Measurements from ENCODE around the gene PSTPIP1.

Gene PSTPIP1

DNA sequence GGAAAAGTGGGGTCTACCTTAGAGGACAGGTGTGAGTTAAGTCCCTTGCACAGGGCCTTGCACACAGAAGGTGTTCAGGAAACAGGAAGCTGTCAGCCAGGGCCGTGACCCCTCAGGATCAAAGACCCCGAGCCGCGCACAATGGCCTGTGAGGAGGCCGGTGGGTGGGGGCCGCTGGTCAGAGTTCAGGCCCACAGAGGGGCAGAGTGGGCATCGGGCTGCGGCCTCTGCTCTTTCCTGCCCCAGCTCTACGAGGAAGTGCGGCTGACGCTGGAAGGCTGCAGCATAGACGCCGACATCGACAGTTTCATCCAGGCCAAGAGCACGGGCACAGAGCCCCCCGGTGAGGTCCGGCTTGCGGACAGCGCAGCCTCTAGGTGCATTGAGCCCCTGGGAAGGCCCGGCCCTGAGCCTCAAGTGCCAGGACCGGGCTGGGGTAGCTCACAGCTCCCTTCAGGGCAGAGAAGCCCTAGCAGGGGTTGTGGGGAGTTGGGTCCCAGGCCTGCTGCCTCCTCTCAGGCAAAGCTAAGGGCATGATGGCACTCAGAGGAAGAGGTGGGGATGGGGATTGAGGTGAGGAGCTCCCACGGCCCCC is 37.2 kb downstream of the PSTPIP1 start:
- peaks cover 4% of the 10 kb centered on the region for H3K9me3 Mint-ChIP-seq
- H3K27ac Mint-ChIP-seq = no peak overlapping the region
- H3K4me3 Mint-ChIP-seq = no peak overlapping the region
- H3K27me3 Mint-ChIP-seq (ENCODE audit: low read depth) = no peaks in the 10 kb centered on the region
- H3K36me3 Mint-ChIP-seq (ENCODE audit: low read depth) = peaks cover 46% of the 10 kb centered on the region
- peaks cover 2% of the 10 kb centered on the region for H3K4me1 Mint-ChIP-seq (ENCODE audit: low read depth)

DNA sequence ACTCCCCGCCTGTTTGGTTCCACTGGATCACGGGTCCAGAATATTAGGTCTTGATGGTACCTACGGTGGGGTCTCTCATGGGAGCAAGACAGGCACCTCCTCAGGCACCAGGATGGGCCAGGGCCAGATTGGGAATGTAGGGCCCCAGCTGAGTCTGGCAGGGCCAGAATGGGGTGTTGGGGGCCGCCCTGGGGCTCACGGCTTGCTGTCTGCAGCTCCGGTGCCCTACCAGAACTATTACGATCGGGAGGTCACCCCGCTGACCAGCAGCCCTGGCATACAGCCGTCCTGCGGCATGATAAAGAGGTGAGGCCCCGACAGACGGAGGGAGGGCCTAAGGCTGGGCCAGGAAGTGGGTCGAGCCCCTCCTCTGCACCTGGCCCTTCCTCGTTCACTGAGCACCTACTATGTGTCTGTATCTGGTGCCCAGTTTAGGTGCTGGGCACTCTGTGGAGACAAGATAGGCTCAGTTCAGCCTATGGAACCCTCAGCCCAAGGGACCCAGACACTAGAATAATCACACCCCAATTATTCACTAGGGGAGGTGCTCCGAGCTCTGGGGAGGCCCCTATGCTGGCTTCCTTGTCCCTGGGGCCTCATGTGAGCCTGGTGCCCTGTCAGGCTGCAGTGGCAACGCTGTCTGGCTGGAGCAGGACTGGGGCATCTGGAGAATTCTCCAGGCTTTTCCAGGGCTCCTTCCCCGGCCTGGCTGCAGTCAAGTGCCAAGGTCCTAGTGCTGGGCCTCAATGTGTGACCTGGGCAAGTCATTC is 37.9 kb downstream of the PSTPIP1 start:
- Mint-ChIP-seq H3K4me1 (ENCODE audit: low read depth) (peaks cover 3% of the 10 kb centered on the region), H3K27me3 (ENCODE audit: low read depth) (no peaks in the 10 kb centered on the region), H3K27ac (no peak overlapping the region), H3K36me3 (ENCODE audit: low read depth) (peaks cover 52% of the 10 kb centered on the region), H3K9me3 (peaks cover 4% of the 10 kb centered on the region), H3K4me3 (no peak overlapping the region)

DNA sequence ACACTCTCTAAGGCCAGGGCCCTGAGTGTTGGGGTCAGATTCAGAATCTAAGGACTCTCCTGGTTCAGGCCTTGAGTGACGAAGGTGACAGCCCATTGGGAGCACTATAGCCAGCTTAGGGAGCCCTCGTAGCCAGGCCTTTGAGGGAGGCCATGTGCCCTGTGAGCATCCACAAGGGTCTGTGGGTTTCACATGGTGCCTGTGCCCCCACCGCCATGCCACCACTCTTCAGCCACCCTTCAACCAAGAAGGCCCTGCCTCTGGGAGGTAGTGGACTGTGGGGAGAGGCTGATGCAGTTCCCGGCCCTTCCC is 38.4 kb downstream of the PSTPIP1 start:
- H3K36me3 Mint-ChIP-seq (ENCODE audit: low read depth) = peaks cover 55% of the 10 kb centered on the region

DNA sequence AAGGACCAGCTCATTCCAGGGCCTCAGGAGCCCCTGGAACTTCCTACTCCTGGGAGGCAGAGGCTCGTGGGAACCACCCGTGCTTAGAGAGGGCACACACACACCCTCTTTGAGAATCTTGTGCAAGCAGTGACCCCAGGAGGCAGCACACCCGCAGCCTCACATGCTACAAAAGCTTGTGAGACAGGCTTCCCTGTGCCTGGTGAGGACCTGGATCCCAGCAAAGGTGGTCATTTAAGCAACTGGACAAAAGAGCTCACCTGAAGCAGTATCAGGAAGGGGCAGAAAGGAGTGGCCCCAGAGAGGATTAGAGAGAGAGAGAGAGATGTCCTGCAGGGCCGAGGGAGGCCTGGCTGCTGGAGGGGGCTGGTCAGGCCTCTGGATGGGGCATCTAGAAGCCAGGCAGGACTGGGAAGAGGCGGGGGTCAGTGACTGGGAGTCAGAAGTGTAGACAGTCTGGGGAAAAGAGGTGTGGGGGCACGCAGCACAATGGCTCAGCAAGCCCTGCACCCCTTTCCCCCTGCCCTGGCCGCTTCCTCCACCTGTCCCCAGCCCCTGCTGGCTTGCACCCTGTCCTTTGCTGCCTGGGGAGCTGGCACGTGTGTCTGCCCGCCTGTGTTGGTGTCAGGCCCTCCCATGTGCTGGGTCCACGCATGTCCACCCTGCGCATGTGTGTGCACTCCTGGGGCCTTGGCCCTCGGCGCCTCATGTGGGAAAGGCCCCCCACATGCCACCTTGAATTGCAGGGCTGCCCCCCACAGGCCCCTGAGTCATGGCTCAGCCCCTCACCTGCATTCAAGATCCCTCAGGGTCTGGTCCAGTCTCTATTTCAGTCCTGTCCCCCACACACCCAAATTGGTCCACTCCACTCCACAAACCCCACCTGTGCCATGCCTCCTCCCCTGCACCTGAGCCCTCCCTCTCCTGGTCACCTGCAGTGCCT is 39.1 kb downstream of the PSTPIP1 start:
- no peaks in the 10 kb centered on the region for H3K27me3 Mint-ChIP-seq (ENCODE audit: low read depth)
- no peak overlapping the region for H3K4me3 Mint-ChIP-seq
- peak overlapping the region; percentile 26 for H3K27ac Mint-ChIP-seq
- H3K4me1 Mint-ChIP-seq (ENCODE audit: low read depth) = peaks cover 7% of the 10 kb centered on the region
- peaks cover 4% of the 10 kb centered on the region for H3K9me3 Mint-ChIP-seq
- H3K36me3 Mint-ChIP-seq (ENCODE audit: low read depth) = peaks cover 58% of the 10 kb centered on the region

More for the DNA sequence above, 38.4 kb downstream of the PSTPIP1 start:
- H3K4me3 Mint-ChIP-seq = no peak overlapping the region
- peaks cover 4% of the 10 kb centered on the region for H3K4me1 Mint-ChIP-seq (ENCODE audit: low read depth)
- H3K27me3 Mint-ChIP-seq (ENCODE audit: low read depth) = no peaks in the 10 kb centered on the region
- peaks cover 4% of the 10 kb centered on the region for H3K9me3 Mint-ChIP-seq
- no peak overlapping the region for H3K27ac Mint-ChIP-seq

DNA sequence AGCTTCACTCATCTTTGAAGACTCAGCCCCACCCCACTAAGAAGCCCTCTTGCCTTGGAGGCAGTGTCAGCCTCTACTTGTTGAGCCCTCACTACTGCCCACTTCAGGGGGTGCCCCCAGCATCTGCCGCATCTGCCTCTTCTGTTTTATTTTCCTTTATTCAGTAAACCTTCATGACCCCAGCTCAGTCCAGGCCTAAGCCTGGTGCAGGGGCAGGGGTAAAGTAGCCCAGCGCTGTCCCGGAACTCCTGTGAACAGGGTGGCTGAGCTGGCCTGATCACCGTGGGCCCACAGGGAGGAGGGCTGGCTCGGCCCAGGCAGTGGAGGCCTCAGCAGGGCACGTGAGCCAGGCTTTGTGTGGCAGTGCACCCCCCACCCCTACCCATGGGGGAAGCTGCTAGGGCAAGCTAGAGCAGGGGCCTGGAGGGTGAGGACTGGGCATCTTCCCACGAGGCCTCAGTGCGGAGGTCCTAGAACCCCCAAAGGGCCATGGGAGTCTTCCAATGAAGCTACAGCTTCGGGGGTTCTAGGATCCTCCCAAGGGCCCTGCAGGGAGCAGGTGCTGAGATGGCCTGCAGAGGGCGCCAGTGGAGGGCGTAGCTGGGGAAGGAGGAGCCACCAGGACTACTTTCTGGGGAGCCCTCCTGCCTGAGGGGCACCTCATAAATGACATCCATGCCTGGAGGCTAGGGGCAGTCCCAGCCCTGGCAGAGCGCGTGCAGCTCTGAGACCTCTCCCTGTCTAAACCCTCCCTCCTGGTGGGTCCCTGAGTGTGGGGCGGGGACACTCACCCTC is 40.0 kb downstream of the PSTPIP1 start:
- Mint-ChIP-seq H3K36me3 (ENCODE audit: low read depth) (peaks cover 62% of the 10 kb centered on the region), H3K4me3 (no peak overlapping the region), H3K27ac (no peak overlapping the region), H3K27me3 (ENCODE audit: low read depth) (no peaks in the 10 kb centered on the region), H3K4me1 (ENCODE audit: low read depth) (peaks cover 10% of the 10 kb centered on the region), H3K9me3 (peaks cover 4% of the 10 kb centered on the region)

DNA sequence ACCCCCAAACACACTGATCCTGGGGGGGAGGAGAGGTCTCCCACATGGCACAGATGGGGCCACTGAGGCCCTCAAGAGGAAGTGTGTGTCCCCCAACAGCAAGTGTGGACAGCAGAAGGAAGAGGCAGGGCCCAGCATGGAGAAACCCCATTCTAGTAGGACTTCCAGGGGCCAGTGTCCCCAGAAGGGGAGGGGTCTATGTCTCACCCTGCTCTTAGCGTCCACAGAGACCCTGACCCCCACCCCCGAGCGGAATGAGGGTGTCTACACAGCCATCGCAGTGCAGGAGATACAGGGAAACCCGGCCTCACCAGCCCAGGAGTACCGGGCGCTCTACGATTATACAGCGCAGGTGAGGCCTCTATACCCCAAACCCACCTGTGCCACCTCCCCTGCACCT is 40.7 kb downstream of the PSTPIP1 start:
- Mint-ChIP-seq H3K4me1 (ENCODE audit: low read depth) (peaks cover 10% of the 10 kb centered on the region), H3K27ac (no peak overlapping the region), H3K9me3 (peaks cover 5% of the 10 kb centered on the region), H3K27me3 (ENCODE audit: low read depth) (no peaks in the 10 kb centered on the region), H3K36me3 (ENCODE audit: low read depth) (peaks cover 63% of the 10 kb centered on the region), H3K4me3 (no peak overlapping the region)

DNA sequence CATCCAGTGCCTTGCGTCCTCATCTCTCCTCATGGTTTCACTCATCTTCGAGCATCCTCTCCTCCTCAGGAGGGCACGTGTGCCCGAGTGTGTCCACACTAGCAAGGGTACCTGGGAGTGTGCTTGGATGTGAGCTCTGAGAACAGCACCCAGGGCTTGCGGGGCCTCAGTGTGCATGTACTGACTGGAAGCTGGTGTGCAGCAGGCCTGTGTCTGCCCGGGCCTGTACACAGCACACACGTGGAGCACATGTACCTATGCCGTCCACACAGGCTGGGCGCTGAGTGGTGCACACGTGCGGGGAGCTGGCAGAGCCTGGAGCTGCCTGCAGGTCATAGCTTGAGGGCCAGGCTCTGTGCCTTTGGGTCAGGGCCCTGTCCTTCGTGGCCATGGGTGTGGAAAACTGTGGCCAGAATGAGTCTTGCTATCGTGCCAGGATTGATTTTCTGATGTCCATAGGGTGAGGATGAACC is 41.1 kb downstream of the PSTPIP1 start:
- H3K9me3 Mint-ChIP-seq = peaks cover 9% of the 10 kb centered on the region
- no peaks in the 10 kb centered on the region for H3K27me3 Mint-ChIP-seq (ENCODE audit: low read depth)

DNA sequence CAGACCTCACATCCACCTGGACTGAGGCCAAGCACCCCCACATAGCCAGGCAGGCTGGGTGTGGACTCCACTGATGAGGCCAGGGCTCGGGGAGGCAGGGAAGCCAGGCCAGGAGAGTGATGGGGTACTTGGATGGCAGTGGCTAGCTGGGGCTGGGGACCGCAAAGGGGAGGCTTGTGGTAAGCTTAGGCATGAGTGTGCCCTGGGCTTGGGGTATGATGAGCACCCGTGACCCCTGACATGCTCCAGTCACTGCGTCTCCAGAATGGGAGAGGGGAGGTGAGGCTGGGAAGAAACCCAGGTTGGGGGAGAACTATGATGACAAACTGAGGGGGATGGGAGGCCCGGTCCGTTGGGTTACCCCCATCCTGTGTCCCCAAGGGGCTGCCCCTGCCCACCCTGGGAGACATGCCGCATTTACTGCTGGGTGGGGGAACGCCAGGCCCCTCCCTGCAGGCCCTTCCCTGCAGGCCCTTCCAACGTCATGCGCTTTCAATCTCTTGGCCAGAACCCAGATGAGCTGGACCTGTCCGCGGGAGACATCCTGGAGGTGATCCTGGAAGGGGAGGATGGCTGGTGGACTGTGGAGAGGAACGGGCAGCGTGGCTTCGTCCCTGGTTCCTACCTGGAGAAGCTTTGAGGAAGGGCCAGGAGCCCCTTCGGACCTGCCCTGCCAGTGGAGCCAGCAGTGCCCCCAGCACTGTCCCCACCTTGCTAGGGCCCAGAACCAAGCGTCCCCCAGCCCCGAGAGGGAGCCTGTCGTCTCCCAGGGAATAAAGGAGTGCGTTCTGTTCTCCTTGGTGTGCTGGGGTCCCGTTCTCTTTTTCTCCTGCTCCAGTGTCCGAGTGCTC is 41.8 kb downstream of the PSTPIP1 start:
- H3K27ac Mint-ChIP-seq = peak overlapping the region; percentile 83
- H3K4me1 Mint-ChIP-seq (ENCODE audit: low read depth) = peaks cover 15% of the 10 kb centered on the region
- H3K27me3 Mint-ChIP-seq (ENCODE audit: low read depth) = no peaks in the 10 kb centered on the region
- peaks cover 65% of the 10 kb centered on the region for H3K36me3 Mint-ChIP-seq (ENCODE audit: low read depth)
- H3K4me3 Mint-ChIP-seq = no peak overlapping the region
- H3K9me3 Mint-ChIP-seq = peaks cover 9% of the 10 kb centered on the region

More for the DNA sequence above, 41.1 kb downstream of the PSTPIP1 start:
- Mint-ChIP-seq H3K4me1 (ENCODE audit: low read depth) (peaks cover 13% of the 10 kb centered on the region), H3K27ac (peak overlapping the region; percentile 62), H3K4me3 (no peak overlapping the region), H3K36me3 (ENCODE audit: low read depth) (peaks cover 67% of the 10 kb centered on the region)

DNA sequence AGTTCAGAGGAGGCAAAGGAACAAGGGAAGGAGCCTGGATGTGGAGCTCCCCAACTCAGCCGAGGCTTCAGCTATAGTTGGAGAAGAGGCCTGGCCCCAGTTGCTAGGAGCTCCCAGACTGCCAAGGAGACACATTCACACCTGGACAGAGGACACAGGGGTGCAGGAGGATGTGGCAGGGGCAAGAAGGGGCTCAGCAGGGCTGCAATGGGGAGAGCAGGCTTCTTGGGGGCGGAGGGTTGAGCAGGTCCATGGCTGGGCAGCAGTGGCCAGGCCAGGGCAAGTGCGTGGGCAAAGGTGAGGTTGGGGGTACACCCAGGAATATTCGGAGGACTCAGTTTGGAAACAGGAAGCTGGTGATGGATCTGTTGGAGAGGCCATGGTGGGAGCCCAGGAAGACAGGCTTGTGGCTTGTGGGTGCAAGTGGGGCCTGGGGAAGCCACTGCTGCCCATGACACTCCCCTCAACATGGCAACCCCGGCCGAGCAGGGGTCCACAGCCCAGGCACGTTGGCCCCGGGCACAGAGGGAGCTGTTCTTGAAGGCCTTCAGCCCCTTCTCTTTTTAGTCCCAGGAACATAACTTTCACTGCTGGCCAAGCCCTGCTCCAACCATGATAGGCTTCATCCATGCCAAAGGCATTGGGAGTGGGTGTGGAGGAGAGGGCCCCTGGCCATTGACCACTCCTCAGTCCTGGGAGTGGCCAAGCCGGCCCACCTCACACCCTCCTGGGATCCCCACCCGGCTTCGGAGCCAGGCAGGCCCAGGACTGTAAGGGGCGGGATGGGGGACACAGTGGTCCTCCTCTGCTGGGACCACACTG is 42.7 kb downstream of the PSTPIP1 start:
- no peaks in the 10 kb centered on the region for H3K27me3 Mint-ChIP-seq (ENCODE audit: low read depth)
- H3K4me1 Mint-ChIP-seq (ENCODE audit: low read depth) = peaks cover 17% of the 10 kb centered on the region
- peaks cover 65% of the 10 kb centered on the region for H3K36me3 Mint-ChIP-seq (ENCODE audit: low read depth)
- peak overlapping the region; percentile 83 for H3K27ac Mint-ChIP-seq
- peak overlapping the region; percentile 31 for H3K4me3 Mint-ChIP-seq
- H3K9me3 Mint-ChIP-seq = peaks cover 9% of the 10 kb centered on the region

DNA sequence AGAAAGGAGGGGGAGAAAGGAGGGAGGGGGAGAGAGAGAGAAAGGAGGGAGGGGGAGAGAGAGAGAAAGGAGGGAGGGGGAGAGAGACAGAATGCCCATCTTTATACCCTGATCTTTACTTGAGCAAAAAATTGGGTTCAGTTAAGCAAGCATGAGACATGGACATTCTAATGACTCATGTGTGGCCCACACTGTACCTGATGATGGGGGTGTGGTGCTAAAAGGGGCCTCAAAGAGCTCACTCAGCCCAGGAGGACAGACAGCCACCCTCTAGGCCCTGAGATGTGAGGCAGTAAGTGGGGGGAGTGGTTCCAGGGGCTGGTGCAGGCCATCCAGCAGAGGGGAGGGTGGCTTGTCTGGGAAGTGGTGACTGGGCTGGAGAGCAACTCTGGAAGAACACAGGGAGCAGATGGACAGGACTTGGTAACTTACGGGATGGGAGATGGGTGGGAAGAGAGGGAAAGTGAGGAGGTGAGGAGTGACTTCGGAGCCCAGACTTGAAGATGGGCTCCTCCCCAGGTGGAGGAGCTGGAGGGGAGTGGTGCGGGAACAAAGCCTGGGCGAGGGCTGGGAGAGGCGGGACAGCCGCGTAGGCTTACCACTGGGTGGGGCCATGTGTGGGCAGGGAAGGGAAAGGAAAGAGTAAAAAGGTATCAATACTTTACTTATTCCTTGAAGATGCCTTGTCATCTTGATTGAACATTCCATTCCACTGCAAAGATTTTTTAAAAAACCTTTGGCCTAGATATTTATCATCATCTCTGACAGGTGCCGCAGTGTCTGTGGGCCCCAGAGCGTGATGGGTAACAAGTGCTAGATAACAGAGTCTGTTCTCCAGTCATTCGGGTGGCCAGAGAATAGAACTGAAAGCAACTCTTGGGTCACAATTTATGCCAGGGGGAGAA is 43.6 kb downstream of the PSTPIP1 start:
- Mint-ChIP-seq H3K27me3 (ENCODE audit: low read depth) (no peaks in the 10 kb centered on the region), H3K4me1 (ENCODE audit: low read depth) (peaks cover 17% of the 10 kb centered on the region), H3K9me3 (peaks cover 9% of the 10 kb centered on the region), H3K4me3 (no peak overlapping the region), H3K36me3 (ENCODE audit: low read depth) (peaks cover 73% of the 10 kb centered on the region), H3K27ac (peak overlapping the region; percentile 63)

DNA sequence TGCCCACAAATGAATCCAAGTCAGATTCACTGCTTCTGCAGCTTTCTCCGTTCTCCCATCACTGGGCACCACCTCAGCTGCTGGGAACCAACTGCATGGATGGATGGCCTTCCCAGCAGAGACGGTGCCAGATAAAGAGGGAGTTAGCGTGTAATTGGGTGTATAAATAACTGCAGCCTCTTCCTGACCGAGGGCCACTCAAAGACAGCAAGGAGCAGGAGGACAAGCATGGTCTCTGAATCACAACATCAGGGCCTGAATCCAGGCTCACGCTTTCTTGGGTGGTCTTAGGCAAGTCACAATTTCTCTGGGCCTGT is 44.2 kb downstream of the PSTPIP1 start:
- peak overlapping the region; percentile 20 for H3K27ac Mint-ChIP-seq
- peaks cover 17% of the 10 kb centered on the region for H3K4me1 Mint-ChIP-seq (ENCODE audit: low read depth)
- peaks cover 9% of the 10 kb centered on the region for H3K9me3 Mint-ChIP-seq
- H3K4me3 Mint-ChIP-seq = no peak overlapping the region
- H3K27me3 Mint-ChIP-seq (ENCODE audit: low read depth) = no peaks in the 10 kb centered on the region
- peaks cover 71% of the 10 kb centered on the region for H3K36me3 Mint-ChIP-seq (ENCODE audit: low read depth)

DNA sequence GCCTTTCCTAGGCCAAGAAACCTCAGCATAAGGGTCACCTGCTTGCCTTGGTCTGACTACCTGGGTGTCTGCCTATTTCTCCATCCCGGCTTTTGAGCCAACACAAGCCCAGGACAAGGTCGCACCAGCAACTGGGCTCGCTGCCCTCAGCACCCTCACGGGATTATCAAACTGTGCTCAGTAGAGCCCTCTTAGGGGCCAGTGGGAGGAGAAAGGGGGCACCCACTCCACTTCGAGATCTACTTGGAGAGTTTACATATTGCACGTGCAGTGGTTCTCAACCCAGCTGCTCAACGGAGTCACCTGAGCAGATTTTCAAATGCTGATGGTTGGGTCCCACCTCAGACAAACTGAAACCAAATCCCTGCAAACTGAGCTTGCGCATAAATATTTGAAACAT is 44.9 kb downstream of the PSTPIP1 start:
- no peaks in the 10 kb centered on the region for H3K27me3 Mint-ChIP-seq (ENCODE audit: low read depth)
- H3K4me1 Mint-ChIP-seq (ENCODE audit: low read depth) = peaks cover 17% of the 10 kb centered on the region
- H3K36me3 Mint-ChIP-seq (ENCODE audit: low read depth) = peaks cover 67% of the 10 kb centered on the region
- H3K27ac Mint-ChIP-seq = no peak overlapping the region
- peaks cover 9% of the 10 kb centered on the region for H3K9me3 Mint-ChIP-seq
- no peak overlapping the region for H3K4me3 Mint-ChIP-seq

Data from T-helper 1 cell treated with Interleukin-12 subunit alpha and Interleukin-12 subunit beta and Interleukin-4 antibody, amounts not matched to agents 30 μg/mL and 1 μg/mL, for 36 hours (primary cell).